Measurements from ENCODE around the gene CBX5.

DNA sequence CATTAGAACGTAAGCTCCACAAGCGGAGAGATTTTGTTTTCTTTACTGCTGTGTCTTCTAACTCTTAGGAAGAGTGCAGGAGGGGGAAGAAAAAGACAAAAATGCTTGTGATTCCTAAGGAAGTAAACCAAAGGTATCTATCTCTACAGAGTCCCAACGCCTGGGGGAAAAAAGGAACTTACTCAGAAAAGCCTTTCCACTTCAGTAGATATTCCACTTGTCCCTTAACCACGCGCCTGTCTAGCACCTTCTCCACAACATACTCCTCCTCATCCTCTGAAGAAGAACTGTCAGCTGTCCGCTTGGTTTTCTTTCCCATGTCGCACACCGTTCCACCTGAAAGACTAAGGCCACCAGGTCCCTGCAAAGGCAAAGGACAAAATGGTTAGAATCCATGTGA is 22.6 kb downstream of the CBX5 start:
- TF ChIP-seq POLR2A (IDR thresholded peaks at IDR 0.05) (no peak), POLR2AphosphoS5 (IDR thresholded peaks at IDR 0.05) (no peak), EP300 (IDR thresholded peaks at IDR 0.05) (no peak)
- TF ChIP-seq, protein P1, sequence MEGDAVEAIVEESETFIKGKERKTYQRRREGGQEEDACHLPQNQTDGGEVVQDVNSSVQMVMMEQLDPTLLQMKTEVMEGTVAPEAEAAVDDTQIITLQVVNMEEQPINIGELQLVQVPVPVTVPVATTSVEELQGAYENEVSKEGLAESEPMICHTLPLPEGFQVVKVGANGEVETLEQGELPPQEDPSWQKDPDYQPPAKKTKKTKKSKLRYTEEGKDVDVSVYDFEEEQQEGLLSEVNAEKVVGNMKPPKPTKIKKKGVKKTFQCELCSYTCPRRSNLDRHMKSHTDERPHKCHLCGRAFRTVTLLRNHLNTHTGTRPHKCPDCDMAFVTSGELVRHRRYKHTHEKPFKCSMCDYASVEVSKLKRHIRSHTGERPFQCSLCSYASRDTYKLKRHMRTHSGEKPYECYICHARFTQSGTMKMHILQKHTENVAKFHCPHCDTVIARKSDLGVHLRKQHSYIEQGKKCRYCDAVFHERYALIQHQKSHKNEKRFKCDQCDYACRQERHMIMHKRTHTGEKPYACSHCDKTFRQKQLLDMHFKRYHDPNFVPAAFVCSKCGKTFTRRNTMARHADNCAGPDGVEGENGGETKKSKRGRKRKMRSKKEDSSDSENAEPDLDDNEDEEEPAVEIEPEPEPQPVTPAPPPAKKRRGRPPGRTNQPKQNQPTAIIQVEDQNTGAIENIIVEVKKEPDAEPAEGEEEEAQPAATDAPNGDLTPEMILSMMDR (IDR thresholded peaks at IDR 0.05): no peak
